GM12878 (cell line): Measurements from ENCODE around the gene GDA. TPM values are rescaled to one million over a fixed set of nuclear protein-coding genes. Genes with fewer than 3 reads are reported as not detected.

Experiments
- ASH2L ChIP-seq: fragments of 300-600, 200-600 bp; sonication (generic); IDR thresholded peaks from 2 replicates; pipeline ENCODE4 v1.6.1; 2017; ENCODE audit warnings: low read depth, mild to moderate bottlenecking, borderline replicate concordance
- KDM1A ChIP-seq: fragments of 200-600 bp; sonication (generic); IDR thresholded peaks from 2 replicates; pipeline ENCODE4 v1.6.1; 2016; ENCODE audit warnings: borderline replicate concordance
- REST ChIP-seq: IDR thresholded peaks from 2 replicates; pipeline ENCODE4 v1.6.1; 2012; ENCODE audit warnings: mild to moderate bottlenecking, low read depth, low read length
- SMC3 ChIP-seq: IDR thresholded peaks from 2 replicates; pipeline ENCODE4 v1.6.1; 2011; ENCODE audit warnings: low read length, improper control_type of control experiment, borderline replicate concordance
- SREBF1 ChIP-seq: IDR thresholded peaks from 2 replicates; pipeline ENCODE4 v1.6.1; 2012; ENCODE audit warnings: mild to moderate bottlenecking, low read length
- TAF1 ChIP-seq: IDR thresholded peaks from 2 replicates; pipeline ENCODE4 v1.6.1; 2011; ENCODE audit warnings: mild to moderate bottlenecking, low read depth, low read length, borderline replicate concordance
- ZBTB40 ChIP-seq: fragments of 450-650 bp; IDR thresholded peaks from 2 replicates; pipeline ENCODE4 v1.6.1; 2016; ENCODE audit warnings: mild to moderate bottlenecking, moderate library complexity, borderline replicate concordance
- polyA plus RNA-seq, 11 experiments: library from polyadenylated mRNA; depleted of rRNA in 4 of 11; unstranded in 6 of 11; stranded (reverse) in 5 of 11; fragments of >200 nt; fragmentation: Nextera tagmentation in 4 of 11; fragmentation: Illumina TruSeq in 1 of 11; extraction: Ambion mirVana in 4 of 11; extraction: Trizol in 1 of 11; gene quantifications; 1 replicate in 1 of 11; 2 replicates in 10 of 11; pipeline versions ENCODE4 v1.2.1 to v1.2.3, GENCODE V29; 2011 to 2016; ENCODE audit warnings: inconsistent platforms in 2 of 11, missing spikeins in 2 of 11, low read depth in 1 of 11
- total RNA-seq, 4 experiments: library from RNA; depleted of rRNA in 3 of 4; stranded (reverse); fragments of >200 nt in 3 of 4; fragmentation: Illumina TruSeq in 1 of 4; extraction: Trizol in 1 of 4; gene quantifications; 2 replicates each; pipeline versions ENCODE4 v1.2.1 to v1.2.3, GENCODE V29; 2013 to 2021
- TF ChIP-seq, protein P1 (sequence below): IDR thresholded peaks from 2 replicates; pipeline ENCODE4 v1.6.1; 2012; ENCODE audit warnings: low read depth, low read length, improper control_type of control experiment

Gene GDA
- total and polyA plus RNA-seq, 10 of the 15 experiments (the other 5 are each of a cell fraction or from before 2014, with no cell fraction given): 0.19 to 17.9 (median 0.48) TPM; not detected in 2

DNA sequence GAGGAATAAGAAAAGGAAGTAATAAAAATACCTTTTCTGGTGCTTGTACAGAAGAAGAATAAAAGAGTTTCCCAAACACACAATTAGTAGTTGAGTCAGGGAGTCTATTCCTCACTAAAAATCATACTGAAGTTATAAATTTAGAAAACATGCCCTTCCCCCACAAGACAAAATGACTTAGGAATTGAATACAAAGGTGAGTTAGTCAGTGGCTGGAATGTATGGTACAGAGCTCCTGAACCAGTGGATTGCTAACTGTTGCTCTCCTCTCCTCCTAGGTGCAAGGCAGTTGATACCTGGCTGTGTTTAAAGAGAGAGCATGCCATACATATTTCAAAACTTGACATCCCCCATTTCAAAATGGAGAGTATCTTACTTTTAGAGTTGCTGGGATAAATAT lies 1.9 kb downstream of the GDA start (continued):
- TF ChIP-seq REST (no peak), TAF1 (no peak), SMC3 (no peak), KDM1A (no peak), ASH2L (no peak), ZBTB40 (no peak), SREBF1 (no peak)
- TF ChIP-seq, protein P1, sequence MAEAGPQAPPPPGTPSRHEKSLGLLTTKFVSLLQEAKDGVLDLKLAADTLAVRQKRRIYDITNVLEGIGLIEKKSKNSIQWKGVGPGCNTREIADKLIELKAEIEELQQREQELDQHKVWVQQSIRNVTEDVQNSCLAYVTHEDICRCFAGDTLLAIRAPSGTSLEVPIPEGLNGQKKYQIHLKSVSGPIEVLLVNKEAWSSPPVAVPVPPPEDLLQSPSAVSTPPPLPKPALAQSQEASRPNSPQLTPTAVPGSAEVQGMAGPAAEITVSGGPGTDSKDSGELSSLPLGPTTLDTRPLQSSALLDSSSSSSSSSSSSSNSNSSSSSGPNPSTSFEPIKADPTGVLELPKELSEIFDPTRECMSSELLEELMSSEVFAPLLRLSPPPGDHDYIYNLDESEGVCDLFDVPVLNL: no peak
